PC-9 (cell line): ENCODE results near the gene SPEF1. TPM values are rescaled to one million over a fixed set of nuclear protein-coding genes. Genes with fewer than 3 reads are reported as not detected.
A peak's percentile ranks its signal among the peaks of the same experiment; 100 is the strongest.

Experiments used
- BruUV-seq: library from RNA; stranded (reverse); fragments of 400-500 nt; replicated peaks from 2 replicates; lab custom pipeline; 2021; lab: Mats Ljungman, UMichigan
- CTCF ChIA-PET: fragments of 300-600 bp; sonication (Branson Sonifier 250); formaldehyde crosslinking; loops from one replicate; lab custom pipeline; 2022; ENCODE audit warnings: antibody characterized with exemption; lab: Charles Lee
- POLR2A ChIA-PET: fragments of 300-600 bp; sonication (Branson Sonifier 250); formaldehyde crosslinking; loops from one replicate; lab custom pipeline; 2022; ENCODE audit warnings: antibody characterized with exemption; ENCODE audit not compliant: unreplicated experiment; lab: Charles Lee
- DNase-seq, 2 experiments: peaks; one replicate each; pipeline versions ENCODE4 v3.0.0 to v3.0.0-alpha.2; 2015 to 2022; ENCODE audit warnings: mixed read lengths in 1 of 2
- H2AFZ ChIP-seq: fragments of 200-600 bp; sonication (generic); 2 replicates; pipeline ENCODE4 v1.8.1; 2017; ENCODE audit warnings: antibody characterized with exemption
- H3F3A ChIP-seq: fragments of 200-600 bp; sonication (generic); 2 replicates; pipeline ENCODE4 v1.8.1; 2017; ENCODE audit warnings: antibody characterized with exemption, mild to moderate bottlenecking, low read depth; ENCODE audit not compliant: insufficient read depth
- H3K27ac ChIP-seq: fragments of 200-600 bp; sonication (generic); 2 replicates; pipeline ENCODE4 v1.6.1; 2016; ENCODE audit warnings: mixed run types
- H3K27me3 ChIP-seq: fragments of 200-600 bp; sonication (generic); 2 replicates; pipeline ENCODE4 v1.6.1; 2016; ENCODE audit warnings: low read depth, mixed run types; ENCODE audit not compliant: insufficient read depth
- H3K36me3 ChIP-seq: fragments of 200-600 bp; sonication (generic); 2 replicates; pipeline ENCODE4 v1.6.1; 2016; ENCODE audit warnings: low read depth, mixed run types
- H3K4me1 ChIP-seq: fragments of 200-600 bp; sonication (generic); replicated peaks from 2 replicates; pipeline ENCODE4 v1.6.1; 2016; ENCODE audit warnings: mixed run types; ENCODE audit not compliant: insufficient read depth
- H3K4me2 ChIP-seq: fragments of 200-600 bp; sonication (generic); 2 replicates; pipeline ENCODE4 v1.6.1; 2017; ENCODE audit warnings: mixed run types
- H3K4me3 ChIP-seq: fragments of 200-600 bp; sonication (generic); 2 replicates; pipeline ENCODE4 v1.6.1; 2016; ENCODE audit warnings: mixed run types
- H3K79me2 ChIP-seq: fragments of 200-600 bp; sonication (generic); 2 replicates; pipeline ENCODE4 v1.6.1; 2017; ENCODE audit warnings: low read depth, mixed run types
- H3K9me2 ChIP-seq: fragments of 200-600 bp; sonication (generic); 2 replicates; pipeline ENCODE4 v1.8.1; 2017; ENCODE audit warnings: mild to moderate bottlenecking; ENCODE audit not compliant: insufficient read depth
- H3K9me3 ChIP-seq: fragments of 200-600 bp; sonication (generic); 2 replicates; pipeline ENCODE4 v1.8.1; 2016; ENCODE audit warnings: low read depth; ENCODE audit not compliant: insufficient read depth
- H4K20me1 ChIP-seq: fragments of 200-600 bp; sonication (generic); 2 replicates; pipeline ENCODE4 v1.8.1; 2017; ENCODE audit not compliant: insufficient read depth
- EZH2 ChIP-seq: fragments of 200-600 bp; sonication (generic); IDR thresholded peaks from 2 replicates; pipeline ENCODE4 v1.8.0; 2017; ENCODE audit warnings: antibody characterized with exemption, low read depth
- intact Hi-C: fragments of 100-400 bp; cut with micrococcal nuclease; formaldehyde crosslinking; loops from one replicate; pipeline ENCODE4 v1.10.0; 2022; ENCODE audit not compliant: unreplicated experiment
- total RNA-seq: library from RNA; stranded (reverse); gene quantifications from 2 replicates; pipeline ENCODE4 v1.2.3, GENCODE V29; 2021
- TF ChIP-seq, protein P1 (sequence below): fragments of 200-600 bp; sonication (generic); conservative IDR thresholded peaks from 2 replicates; pipeline ENCODE4 v1.6.1; 2017; ENCODE audit warnings: mixed run types, antibody characterized with exemption, mild to moderate bottlenecking, moderate library complexity

The SPEF1 gene
- total RNA-seq, 1 experiment from 2014 or later = 2.6 TPM

- DNase-seq = peak; percentile 70 to 89
- Histone ChIP-seq H2AFZ (no peak overlapping the region), H3K9me3 (no peaks in the 10 kb centered on the region), H4K20me1 (no peaks in the 10 kb centered on the region), H3K4me3 (peak overlapping the region; percentile 37; the same call in 1 of the 2 replicates), H3K27ac (no peak overlapping the region), H3K36me3 (no peaks in the 10 kb centered on the region), H3K4me1 (no peaks in the 10 kb centered on the region), H3K27me3 (no peaks in the 10 kb centered on the region), H3F3A (peaks cover 10% of the 10 kb centered on the region; the same call in 1 of the 2 replicates), H3K9me2 (no peaks in the 10 kb centered on the region), H3K4me2 (peak overlapping the region; percentile 74), H3K79me2 (no peaks in the 10 kb centered on the region)
- ChIA-PET POLR2A (interaction anchor here (0.6 kb wide), 4 partner anchors 15 to 1095 kb away, joined by 6 to 42 read pairs (median 14); no protein-coding TSS in a partner anchor), CTCF (interaction anchor here (0.6 to 1.5 kb wide), 6 partner anchors 10 to 127 kb away, joined by 3 to 10 read pairs (median 4); partner anchors contain the start of gene ADISSP)
- TF ChIP-seq, protein P1, sequence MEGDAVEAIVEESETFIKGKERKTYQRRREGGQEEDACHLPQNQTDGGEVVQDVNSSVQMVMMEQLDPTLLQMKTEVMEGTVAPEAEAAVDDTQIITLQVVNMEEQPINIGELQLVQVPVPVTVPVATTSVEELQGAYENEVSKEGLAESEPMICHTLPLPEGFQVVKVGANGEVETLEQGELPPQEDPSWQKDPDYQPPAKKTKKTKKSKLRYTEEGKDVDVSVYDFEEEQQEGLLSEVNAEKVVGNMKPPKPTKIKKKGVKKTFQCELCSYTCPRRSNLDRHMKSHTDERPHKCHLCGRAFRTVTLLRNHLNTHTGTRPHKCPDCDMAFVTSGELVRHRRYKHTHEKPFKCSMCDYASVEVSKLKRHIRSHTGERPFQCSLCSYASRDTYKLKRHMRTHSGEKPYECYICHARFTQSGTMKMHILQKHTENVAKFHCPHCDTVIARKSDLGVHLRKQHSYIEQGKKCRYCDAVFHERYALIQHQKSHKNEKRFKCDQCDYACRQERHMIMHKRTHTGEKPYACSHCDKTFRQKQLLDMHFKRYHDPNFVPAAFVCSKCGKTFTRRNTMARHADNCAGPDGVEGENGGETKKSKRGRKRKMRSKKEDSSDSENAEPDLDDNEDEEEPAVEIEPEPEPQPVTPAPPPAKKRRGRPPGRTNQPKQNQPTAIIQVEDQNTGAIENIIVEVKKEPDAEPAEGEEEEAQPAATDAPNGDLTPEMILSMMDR = no peak
- TF ChIP-seq EZH2 = no peak
- intact Hi-C loops = no loop called here
- BruUV-seq = no TSS peak
Measured at GRCh38 chr20:3744806-3745685, 36.2 kb downstream of the SPEF1 start.

DNA sequence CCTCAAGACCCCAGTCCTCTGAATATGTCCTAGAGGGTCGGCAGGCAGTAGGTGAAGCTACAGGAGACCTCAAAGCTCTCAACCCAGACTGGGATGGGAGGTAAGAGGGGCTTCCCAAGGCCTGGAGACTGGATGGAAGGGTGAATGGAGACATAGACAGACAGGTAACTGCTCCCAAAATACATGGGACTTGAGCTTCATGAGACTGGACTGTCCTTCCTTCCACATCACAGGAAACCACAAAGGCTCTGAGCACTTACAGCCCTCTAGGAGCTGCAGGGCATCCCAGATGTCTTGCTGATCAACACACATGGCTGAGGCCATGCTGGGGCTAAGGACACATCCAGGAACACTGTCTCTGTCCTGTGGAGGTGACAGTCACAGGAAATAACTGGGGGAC lies 37.2 kb downstream of the SPEF1 start:
- intact Hi-C loops = no loop called here
- DNase-seq = no peak
- Histone ChIP-seq H3K36me3 (no peaks in the 10 kb centered on the region), H4K20me1 (no peaks in the 10 kb centered on the region), H3K4me2 (no peak overlapping the region), H3F3A (peaks cover 10% of the 10 kb centered on the region; the same call in 1 of the 2 replicates), H2AFZ (no peak overlapping the region), H3K27ac (no peak overlapping the region), H3K27me3 (no peaks in the 10 kb centered on the region), H3K9me3 (no peaks in the 10 kb centered on the region), H3K4me3 (no peak overlapping the region), H3K4me1 (no peaks in the 10 kb centered on the region), H3K79me2 (no peaks in the 10 kb centered on the region), H3K9me2 (no peaks in the 10 kb centered on the region)
- TF ChIP-seq, protein P1 = no peak
- no peak for TF ChIP-seq EZH2
- ChIA-PET CTCF (interaction anchor here (1.0 to 1.5 kb wide), 2 partner anchors 11 to 283 kb away, joined by 4 to 10 read pairs; no protein-coding TSS in a partner anchor), POLR2A (no interaction called here)
- no TSS peak for BruUV-seq

- no peaks in the 10 kb centered on the region for H3K4me1 ChIP-seq
- BruUV-seq = no TSS peak
- H3K27ac ChIP-seq = no peak overlapping the region
- no peaks in the 10 kb centered on the region for H3K9me3 ChIP-seq
- intact Hi-C loops = no loop called here
- CTCF ChIA-PET = interaction anchor here (1.0 to 1.5 kb wide), 2 partner anchors 12 to 283 kb away, joined by 4 to 10 read pairs; no protein-coding TSS in a partner anchor
- no peaks in the 10 kb centered on the region for H3K79me2 ChIP-seq
- H4K20me1 ChIP-seq = no peaks in the 10 kb centered on the region
- H3K9me2 ChIP-seq = no peaks in the 10 kb centered on the region
- no peaks in the 10 kb centered on the region for H3K36me3 ChIP-seq
- no peaks in the 10 kb centered on the region for H3K27me3 ChIP-seq
- H2AFZ ChIP-seq = no peak overlapping the region
- POLR2A ChIA-PET = interaction anchor here (0.7 kb wide), 2 partner anchors 102 to 137 kb away, joined by 7 to 13 read pairs; no protein-coding TSS in a partner anchor
- no peak overlapping the region for H3K4me3 ChIP-seq
- DNase-seq = no peak
- TF ChIP-seq, protein P1 = no peak
- no peak for TF ChIP-seq EZH2
- H3F3A ChIP-seq = peaks cover 10% of the 10 kb centered on the region; the same call in 1 of the 2 replicates
- H3K4me2 ChIP-seq = no peak overlapping the region
Measured at GRCh38 chr20:3743251-3743650, 38.0 kb downstream of the SPEF1 start.
